Keratinocyte (primary cell): ENCODE results near the gene LCK. TPM values are rescaled to one million over a fixed set of nuclear protein-coding genes. Genes with fewer than 3 reads are reported as not detected.

ENCODE experiments used
- DNase-seq: peaks from one replicate; pipeline ENCODE4 v3.0.0-alpha.2; 2011; ENCODE audit warnings: low read depth, missing footprints, low spot score
- FAIRE-seq: peaks from 2 replicates; lab custom pipeline; 2011; peaks lifted over from hg19 to GRCh38; lab: Jason Lieb, UNC
- H2AFZ ChIP-seq: 2 replicates; pipeline ENCODE4 v1.6.0; 2012; ENCODE audit warnings: low read length, control low read depth, inconsistent platforms; ENCODE audit not compliant: control insufficient read depth
- H3K27ac ChIP-seq: 2 replicates; pipeline ENCODE4 v1.5.1; 2011; ENCODE audit warnings: low read length; ENCODE audit not compliant: control insufficient read depth, insufficient read depth
- H3K27me3 ChIP-seq: 3 replicates; pipeline ENCODE4 v1.6.0; 2011; ENCODE audit warnings: low read length; ENCODE audit not compliant: control insufficient read depth, insufficient read depth; ENCODE audit errors: extremely low read depth
- H3K36me3 ChIP-seq, 2 experiments: 2 replicates in 1 of 2; 3 replicates in 1 of 2; pipeline ENCODE4 v1.5.1; 2011; ENCODE audit warnings: low read length in 2 of 2, mild to moderate bottlenecking in 1 of 2; ENCODE audit not compliant: control insufficient read depth in 2 of 2, insufficient read depth in 2 of 2; ENCODE audit errors: extremely low read depth in 1 of 2
- H3K4me1 ChIP-seq: 3 replicates; pipeline ENCODE4 v1.5.1; 2011; ENCODE audit warnings: low read length; ENCODE audit not compliant: control insufficient read depth, insufficient read depth; ENCODE audit errors: extremely low read depth
- H3K4me2 ChIP-seq: 3 replicates; pipeline ENCODE4 v1.6.0; 2011; ENCODE audit warnings: low read depth, low read length; ENCODE audit not compliant: control insufficient read depth, insufficient read depth; ENCODE audit errors: extremely low read depth
- H3K4me3 ChIP-seq, 3 experiments: fragments of 200-600 bp in 1 of 3; sonication (generic) in 1 of 3; 2 replicates in 2 of 3; 3 replicates in 1 of 3; pipeline ENCODE4 v1.5.1; 2011 to 2016; ENCODE audit warnings: low read length in 3 of 3, mild to moderate bottlenecking in 3 of 3, control low read depth in 2 of 3, inconsistent platforms in 1 of 3, low read depth in 1 of 3, mixed read lengths in 1 of 3, mixed run types in 1 of 3, moderate library complexity in 1 of 3; ENCODE audit not compliant: control insufficient read depth in 2 of 3, insufficient read depth in 2 of 3; ENCODE audit errors: extremely low read depth in 1 of 3
- H3K79me2 ChIP-seq: 2 replicates; pipeline ENCODE4 v1.6.0; 2012; ENCODE audit warnings: low read length; ENCODE audit not compliant: control insufficient read depth, insufficient read depth
- H3K9ac ChIP-seq: 3 replicates; pipeline ENCODE4 v1.6.0; 2011; ENCODE audit warnings: low read length; ENCODE audit not compliant: control insufficient read depth, insufficient read depth; ENCODE audit errors: extremely low read depth
- H3K9me1 ChIP-seq: 3 replicates; pipeline ENCODE4 v1.6.0; 2011; ENCODE audit warnings: low read length; ENCODE audit not compliant: control insufficient read depth, insufficient read depth; ENCODE audit errors: extremely low read depth
- H3K9me3 ChIP-seq: 2 replicates; pipeline ENCODE4 v1.5.1; 2012; ENCODE audit warnings: low read depth, low read length; ENCODE audit not compliant: control insufficient read depth
- H4K20me1 ChIP-seq: 3 replicates; pipeline ENCODE4 v1.6.0; 2011; ENCODE audit warnings: low read length; ENCODE audit not compliant: control insufficient read depth, insufficient read depth; ENCODE audit errors: extremely low read depth
- EZH2 ChIP-seq: IDR thresholded peaks from one replicate; pipeline ENCODE4 v1.6.1; 2012; ENCODE audit warnings: inconsistent platforms, mild to moderate bottlenecking, low read length, moderate library complexity
- dilution Hi-C: fragments of 300-500 bp; cut with MboI; formaldehyde crosslinking; loops from one replicate; pipeline ENCODE4 v1.7.0; 2020; ENCODE audit warnings: low sequenced_read_pairs; ENCODE audit not compliant: extremely low pct_ligation_motif_present
- polyA plus RNA-seq, 5 experiments: library from polyadenylated mRNA; depleted of rRNA in 3 of 5; stranded (reverse) in 3 of 5; stranded (forward) in 1 of 5; unstranded in 1 of 5; fragments of >200 nt; gene quantifications; 1 replicate in 1 of 5; 2 replicates in 3 of 5; 3 replicates in 1 of 5; pipeline versions ENCODE4 v1.2.1 to v1.2.3, GENCODE V29; 2011 to 2012; ENCODE audit warnings: missing spikeins in 2 of 5, low read depth in 1 of 5, low replicate concordance in 1 of 5
- TF ChIP-seq, protein P1 (sequence below), 3 experiments: IDR thresholded peaks in 1 of 3; conservative IDR thresholded peaks in 1 of 3; optimal IDR thresholded peaks in 1 of 3; 2 replicates in 2 of 3; 3 replicates in 1 of 3; pipeline versions ENCODE3 to v1.5.1; 2011; ENCODE audit warnings: low read length in 3 of 3, mild to moderate bottlenecking in 3 of 3, moderate library complexity in 2 of 3, control low read depth in 1 of 3, inconsistent platforms in 1 of 3; ENCODE audit not compliant: insufficient read depth in 2 of 3; ENCODE audit errors: extremely low read depth in 1 of 3

LCK gene
- polyA plus RNA-seq, 1 donor (not counting 4 experiments of a cell fraction or from before 2014, with no cell fraction given): 0.16 TPM

DNA sequence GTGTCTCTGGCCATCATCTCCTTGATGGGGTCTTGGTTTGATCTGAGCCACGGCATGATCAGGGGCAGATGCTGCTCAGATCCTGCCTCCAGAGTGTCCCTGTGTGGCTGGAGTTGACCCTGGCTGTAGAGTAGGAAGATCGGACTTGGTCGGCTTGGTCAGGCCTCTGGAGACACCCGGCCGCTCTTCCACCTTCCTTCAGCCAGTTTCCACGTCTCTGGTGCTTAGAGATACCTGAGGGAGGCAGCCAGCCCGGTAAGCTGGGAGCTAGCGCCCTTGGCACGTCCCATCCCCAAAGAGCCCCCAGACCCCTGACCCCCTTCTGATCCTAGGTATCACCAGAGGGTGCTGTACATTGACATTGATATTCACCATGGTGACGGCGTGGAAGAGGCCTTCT lies 76.1 kb downstream of the LCK start:
- dilution Hi-C loops: no loop called here
- DNase-seq (no peak), FAIRE-seq (no peak)
- no peaks in the 10 kb centered on the region for H4K20me1 ChIP-seq
- no peaks in the 10 kb centered on the region for H3K79me2 ChIP-seq
- H3K27ac ChIP-seq: no peak overlapping the region
- H3K27me3 ChIP-seq: no peaks in the 10 kb centered on the region
- H2AFZ ChIP-seq: no peak overlapping the region
- no peak overlapping the region for H3K4me2 ChIP-seq
- H3K9ac ChIP-seq: no peak overlapping the region
- peaks cover 6% of the 10 kb centered on the region for H3K4me1 ChIP-seq
- no peak overlapping the region for H3K4me3 ChIP-seq
- H3K9me1 ChIP-seq: no peaks in the 10 kb centered on the region
- TF ChIP-seq EZH2: no peak
- TF ChIP-seq, protein P1, sequence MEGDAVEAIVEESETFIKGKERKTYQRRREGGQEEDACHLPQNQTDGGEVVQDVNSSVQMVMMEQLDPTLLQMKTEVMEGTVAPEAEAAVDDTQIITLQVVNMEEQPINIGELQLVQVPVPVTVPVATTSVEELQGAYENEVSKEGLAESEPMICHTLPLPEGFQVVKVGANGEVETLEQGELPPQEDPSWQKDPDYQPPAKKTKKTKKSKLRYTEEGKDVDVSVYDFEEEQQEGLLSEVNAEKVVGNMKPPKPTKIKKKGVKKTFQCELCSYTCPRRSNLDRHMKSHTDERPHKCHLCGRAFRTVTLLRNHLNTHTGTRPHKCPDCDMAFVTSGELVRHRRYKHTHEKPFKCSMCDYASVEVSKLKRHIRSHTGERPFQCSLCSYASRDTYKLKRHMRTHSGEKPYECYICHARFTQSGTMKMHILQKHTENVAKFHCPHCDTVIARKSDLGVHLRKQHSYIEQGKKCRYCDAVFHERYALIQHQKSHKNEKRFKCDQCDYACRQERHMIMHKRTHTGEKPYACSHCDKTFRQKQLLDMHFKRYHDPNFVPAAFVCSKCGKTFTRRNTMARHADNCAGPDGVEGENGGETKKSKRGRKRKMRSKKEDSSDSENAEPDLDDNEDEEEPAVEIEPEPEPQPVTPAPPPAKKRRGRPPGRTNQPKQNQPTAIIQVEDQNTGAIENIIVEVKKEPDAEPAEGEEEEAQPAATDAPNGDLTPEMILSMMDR (optimal IDR thresholded peaks at IDR 0.05 in 1 of 3, IDR thresholded peaks at IDR 0.05 in 1 of 3, conservative IDR thresholded peaks at IDR 0.05 in 1 of 3; ENCODE audit: extremely low read depth in 1 of 3, insufficient read depth in 2 of 3, low read length in 3 of 3): no peak
- H3K9me3 ChIP-seq: no peaks in the 10 kb centered on the region
- H3K36me3 ChIP-seq: peaks cover 21 to 41% of the 10 kb centered on the region in 2 experiments

DNA sequence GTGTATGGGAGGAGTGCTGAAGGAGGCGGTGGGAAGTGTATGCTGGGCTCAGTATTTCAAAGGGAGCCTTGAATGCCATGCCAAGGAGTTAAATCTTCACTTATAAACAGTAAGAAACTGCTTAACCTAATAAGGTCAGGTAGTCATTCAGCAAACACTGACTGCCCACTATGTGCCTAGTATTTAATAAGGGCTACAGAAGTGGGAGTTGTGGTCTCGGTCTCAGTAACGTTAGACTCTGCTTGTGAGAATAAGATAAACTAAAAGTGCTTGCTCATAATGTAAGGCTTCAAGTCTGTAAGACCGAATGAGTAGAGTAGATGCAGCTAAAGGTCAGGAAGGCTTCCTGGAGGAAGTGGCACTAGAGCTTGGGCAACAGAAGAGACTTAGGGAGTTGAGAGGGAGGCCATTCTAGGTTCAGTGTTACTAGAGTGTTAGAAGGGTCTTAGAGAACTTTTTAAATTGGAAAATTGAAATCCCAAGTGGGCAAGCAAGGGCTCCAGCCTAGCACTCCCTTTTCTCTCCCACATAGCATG lies 78.9 kb downstream of the LCK start:
- no peaks in the 10 kb centered on the region for H3K79me2 ChIP-seq
- no peak for FAIRE-seq

More for the DNA sequence above, 78.9 kb downstream of the LCK start:
- Histone ChIP-seq H3K9me3 (no peaks in the 10 kb centered on the region), H3K9me1 (no peaks in the 10 kb centered on the region), H3K4me1 (peaks cover 12% of the 10 kb centered on the region), H4K20me1 (no peaks in the 10 kb centered on the region), H3K27me3 (peaks cover 3% of the 10 kb centered on the region), H3K27ac (no peak overlapping the region), H2AFZ (no peak overlapping the region), H3K9ac (no peak overlapping the region), H3K4me2 (no peak overlapping the region), H3K36me3 (peaks cover 24 to 37% of the 10 kb centered on the region in 2 experiments), H3K4me3 (no peak overlapping the region)
- no peak for TF ChIP-seq EZH2
- TF ChIP-seq, protein P1 (optimal IDR thresholded peaks at IDR 0.05 in 1 of 3, IDR thresholded peaks at IDR 0.05 in 1 of 3, conservative IDR thresholded peaks at IDR 0.05 in 1 of 3; ENCODE audit: extremely low read depth in 1 of 3, insufficient read depth in 2 of 3, low read length in 3 of 3): no peak
- dilution Hi-C loops: no loop called here
- no peak for DNase-seq
